Colonic mucosa (tissue), 4 donors: ENCODE results near the gene GALNT15. TPM values are rescaled to one million over a fixed set of nuclear protein-coding genes. Genes with fewer than 3 reads are reported as not detected.

Experiments
- DNase-seq: peaks from one replicate; pipeline ENCODE4 v3.0.0-alpha.2; 2020
- H3K27ac ChIP-seq: fragments of 200-600 bp; one replicate; pipeline ENCODE4 v1.8.0; 2021
- H3K27me3 ChIP-seq: fragments of 200-600 bp; one replicate; pipeline ENCODE4 v1.8.0; 2021
- H3K36me3 ChIP-seq: fragments of 200-600 bp; one replicate; pipeline ENCODE4 v1.8.0; 2021
- H3K4me1 ChIP-seq: fragments of 200-600 bp; one replicate; pipeline ENCODE4 v1.8.0; 2021; ENCODE audit warnings: mild to moderate bottlenecking
- H3K4me3 ChIP-seq: fragments of 200-600 bp; one replicate; pipeline ENCODE4 v1.8.0; 2021
- H3K9ac ChIP-seq, 2 donors: one replicate each; pipeline ENCODE4 v1.7.0; 2013; ENCODE audit warnings: control low read depth in 2 of 2, low read depth in 2 of 2, low read length in 2 of 2
- H3K9me3 ChIP-seq: fragments of 200-600 bp; one replicate; pipeline ENCODE4 v1.8.0; 2021
- CTCF ChIP-seq: fragments of 200-600 bp; IDR thresholded peaks from one replicate; pipeline ENCODE4 v1.8.0; 2022; ENCODE audit warnings: antibody characterized with exemption, mild to moderate bottlenecking
- intact Hi-C: fragments of 100-400 bp; cut with DNase I; formaldehyde crosslinking; loops from one replicate; pipeline ENCODE4 v1.14.1; 2022
- total RNA-seq, 2 donors: library from RNA; stranded (reverse); fragmentation: NEBNext Ultra II Directional in 1 of 2; extraction: Animal tissue kit (Norgen Biotek cat#: 25700) in 1 of 2; gene quantifications; one replicate each; pipeline ENCODE4 v1.2.1, GENCODE V29; 2021
- donor health status: healthy.
- donor health status: DM: no; HTN: no; CAD: no.
- donor health status: DM: no; HTN: no; CAD: no.

Gene GALNT15
- total RNA-seq, 2 donors from 2014 or later, result 2.1 to 4.5 TPM

DNA sequence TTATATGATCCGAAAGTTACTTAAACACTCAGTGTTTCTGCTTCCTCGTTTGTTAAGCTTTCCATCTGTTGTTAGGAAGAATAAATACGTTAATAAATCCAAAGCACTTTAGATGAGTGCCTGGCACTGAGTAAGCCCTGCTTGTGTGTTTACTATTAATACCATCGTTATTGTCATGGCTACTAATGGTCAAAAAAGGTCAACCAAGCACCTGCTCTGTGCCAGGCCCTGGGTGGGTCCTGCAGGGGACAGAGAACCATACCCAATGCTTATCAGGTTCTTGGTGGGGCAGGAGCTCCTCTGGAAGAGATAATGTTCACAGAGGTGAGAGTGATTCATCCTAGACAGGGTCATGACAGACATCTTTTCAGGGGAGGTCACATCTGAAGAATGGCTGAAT, 39.9 kb downstream of the GALNT15 start:
- Histone ChIP-seq H3K27me3 (no peaks in the 10 kb centered on the region), H3K27ac (no peak overlapping the region), H3K36me3 (no peaks in the 10 kb centered on the region), H3K9ac (no peak overlapping the region), H3K4me1 (no peaks in the 10 kb centered on the region), H3K9me3 (no peaks in the 10 kb centered on the region), H3K4me3 (no peak overlapping the region)
- intact Hi-C loops, result no loop called here
- DNase-seq, result no peak
- no peak for TF ChIP-seq CTCF

DNA sequence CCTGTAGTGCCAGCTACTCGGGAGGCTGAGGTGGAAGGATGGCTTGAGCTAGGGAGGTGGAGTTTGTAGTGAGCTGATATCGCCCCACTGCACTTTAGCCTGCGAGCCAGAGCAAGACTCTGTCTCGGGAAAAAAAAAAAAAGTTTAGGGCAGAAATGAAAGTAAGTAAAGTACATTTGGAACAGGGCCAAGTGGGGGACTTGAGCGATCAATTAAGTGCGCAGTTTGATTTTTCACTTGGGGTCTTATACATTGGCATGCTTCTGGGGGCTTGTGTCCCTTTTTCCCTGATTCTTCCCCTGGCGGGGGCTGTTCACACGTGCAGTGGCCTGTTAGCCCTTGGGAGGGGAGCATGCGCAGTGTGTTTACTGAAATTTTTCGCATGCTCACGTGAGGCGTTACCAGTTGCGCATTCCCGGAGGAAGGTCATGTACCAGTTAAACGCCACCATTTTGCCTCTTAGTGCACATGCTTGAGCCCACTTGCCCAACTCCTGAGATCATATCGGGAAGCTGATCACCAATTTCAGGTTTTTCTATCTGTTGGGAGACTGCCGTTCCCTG, 42.0 kb downstream of the GALNT15 start:
- Histone ChIP-seq H3K9ac (no peak overlapping the region), H3K4me1 (no peaks in the 10 kb centered on the region), H3K27me3 (no peaks in the 10 kb centered on the region), H3K9me3 (no peaks in the 10 kb centered on the region), H3K27ac (no peak overlapping the region), H3K4me3 (no peak overlapping the region), H3K36me3 (no peaks in the 10 kb centered on the region)
- DNase-seq, result no peak
- intact Hi-C loops, result no loop called here
- TF ChIP-seq CTCF, result no peak

DNA sequence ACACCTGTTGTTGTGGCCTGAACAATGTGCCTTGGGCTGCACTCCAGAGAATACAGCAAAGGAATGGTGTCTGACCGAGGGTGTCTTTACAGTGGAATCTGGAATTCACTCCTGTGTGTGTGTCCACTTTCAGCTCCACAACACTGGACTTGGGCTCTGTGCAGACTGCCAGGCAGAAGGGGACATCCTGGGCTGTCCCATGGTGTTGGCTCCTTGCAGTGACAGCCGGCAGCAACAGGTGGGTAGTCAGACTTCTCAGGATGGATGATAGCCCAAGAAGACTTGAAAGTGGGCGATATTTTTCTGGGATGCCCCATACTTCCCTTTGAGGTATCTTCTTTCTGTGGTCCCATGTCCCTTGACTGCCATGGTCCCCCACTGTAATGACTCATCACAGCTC, 45.3 kb downstream of the GALNT15 start:
- TF ChIP-seq CTCF, result no peak
- Histone ChIP-seq H3K4me1 (no peaks in the 10 kb centered on the region), H3K36me3 (no peaks in the 10 kb centered on the region), H3K9ac (no peak overlapping the region), H3K4me3 (no peak overlapping the region), H3K27me3 (no peaks in the 10 kb centered on the region), H3K9me3 (no peaks in the 10 kb centered on the region), H3K27ac (no peak overlapping the region)
- DNase-seq, result no peak
- intact Hi-C loops, result no loop called here

DNA sequence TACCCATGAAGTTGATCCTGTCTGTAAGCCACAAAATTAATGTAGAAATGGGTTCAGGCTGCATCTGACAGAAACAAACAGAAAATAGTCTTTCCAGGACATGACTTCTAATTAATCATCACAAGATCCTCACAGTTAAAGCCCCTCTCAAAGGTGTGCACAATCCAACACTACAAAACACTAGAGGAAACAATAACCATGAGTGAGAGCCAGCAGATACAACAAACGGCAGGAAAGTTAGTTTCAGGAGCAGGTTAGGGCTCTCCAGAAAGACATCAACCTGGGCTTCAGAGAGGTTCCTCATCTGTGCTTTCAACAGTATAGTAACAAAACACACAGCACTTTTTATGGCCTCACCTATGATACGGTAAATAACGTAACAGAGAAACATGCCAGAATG, 47.5 kb downstream of the GALNT15 start:
- no peaks in the 10 kb centered on the region for H3K4me1 ChIP-seq
- H3K27me3 ChIP-seq, result no peaks in the 10 kb centered on the region
- DNase-seq, result no peak
- H3K27ac ChIP-seq, result no peak overlapping the region
- no peak overlapping the region for H3K4me3 ChIP-seq
- intact Hi-C loops, result no loop called here
- TF ChIP-seq CTCF, result no peak
- no peaks in the 10 kb centered on the region for H3K36me3 ChIP-seq
- H3K9ac ChIP-seq, result no peak overlapping the region
- H3K9me3 ChIP-seq, result no peaks in the 10 kb centered on the region

DNA sequence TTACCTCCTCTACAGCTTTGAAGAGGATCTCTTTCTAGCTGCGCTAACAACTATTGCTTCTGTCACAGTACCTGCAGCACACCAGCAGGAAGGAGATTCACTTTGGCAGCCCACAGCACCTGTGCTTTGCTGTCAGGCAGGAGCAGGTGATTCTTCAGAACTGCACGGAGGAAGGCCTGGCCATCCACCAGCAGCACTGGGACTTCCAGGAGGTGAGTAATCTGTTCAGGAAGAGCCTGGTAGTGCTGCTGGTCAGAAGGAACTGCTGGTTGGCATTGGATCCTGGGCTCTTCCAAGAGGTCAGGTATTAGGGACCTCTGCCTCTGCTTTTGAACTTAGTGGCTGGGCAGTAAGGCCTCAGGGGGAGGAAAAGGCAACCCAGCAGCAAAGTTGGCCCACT, 48.1 kb downstream of the GALNT15 start:
- H3K27me3 ChIP-seq, result no peaks in the 10 kb centered on the region
- no peak for TF ChIP-seq CTCF
- H3K9ac ChIP-seq, result no peak overlapping the region
- no peak for DNase-seq
- intact Hi-C loops, result no loop called here
- no peak overlapping the region for H3K27ac ChIP-seq
- H3K4me1 ChIP-seq, result no peaks in the 10 kb centered on the region
- no peaks in the 10 kb centered on the region for H3K36me3 ChIP-seq
- no peaks in the 10 kb centered on the region for H3K9me3 ChIP-seq
- H3K4me3 ChIP-seq, result no peak overlapping the region
